NCI-H1436 treated with DMSO at 0.1 percent for 48 hours (cell line): ENCODE results near the gene DDX10.

Source experiments
- DNase-seq: peaks from one replicate; lab custom pipeline; 2025; lab: John Stamatoyannopoulos, UW

DDX10 gene

GRCh38 chr11:108873941-108874340 lies 209.1 kb downstream of the DDX10 start:
- DNase-seq: no peak

- DNase-seq: no peak
Observed at GRCh38 chr11:108875134-108875533, 210.3 kb downstream of the DDX10 start.

DNA sequence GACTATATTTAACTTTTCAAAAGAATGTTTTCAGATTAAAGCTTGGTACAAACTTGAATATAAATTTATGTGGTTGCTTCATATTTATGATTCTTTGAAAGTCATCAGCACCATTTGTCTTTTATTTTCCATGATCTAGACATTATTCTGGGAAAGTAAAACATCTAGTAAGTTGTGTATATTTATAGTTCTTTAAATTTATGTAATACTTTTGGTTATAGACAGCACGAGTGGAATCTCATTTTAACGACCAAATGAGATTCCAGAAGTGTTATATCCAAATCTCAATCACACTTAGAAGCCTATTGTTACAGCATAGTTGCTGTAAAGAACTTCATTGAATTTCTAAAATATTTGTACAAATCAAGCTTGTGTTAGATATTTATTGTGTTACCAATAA lies 212.3 kb downstream of the DDX10 start:
- DNase-seq: no peak

DNA sequence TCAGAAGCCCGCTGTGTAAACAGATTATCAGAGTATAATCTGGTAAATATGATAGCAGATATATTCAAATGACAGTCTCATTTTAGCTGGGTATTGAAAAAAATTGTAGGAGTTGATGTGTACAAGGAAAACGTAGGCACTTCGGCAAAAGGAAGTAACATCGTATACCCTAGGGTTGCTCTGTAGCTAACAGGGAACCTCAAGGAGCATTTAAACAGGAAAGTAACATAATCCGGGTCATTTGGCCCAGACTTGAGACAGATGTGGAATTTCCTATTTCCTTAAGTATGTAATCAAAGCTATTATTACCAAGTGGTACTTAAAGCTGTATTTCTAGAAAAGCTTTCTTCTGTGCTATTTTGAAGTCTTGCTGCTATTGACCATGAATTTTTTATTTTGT lies 215.6 kb downstream of the DDX10 start:
- no peak for DNase-seq

DNA sequence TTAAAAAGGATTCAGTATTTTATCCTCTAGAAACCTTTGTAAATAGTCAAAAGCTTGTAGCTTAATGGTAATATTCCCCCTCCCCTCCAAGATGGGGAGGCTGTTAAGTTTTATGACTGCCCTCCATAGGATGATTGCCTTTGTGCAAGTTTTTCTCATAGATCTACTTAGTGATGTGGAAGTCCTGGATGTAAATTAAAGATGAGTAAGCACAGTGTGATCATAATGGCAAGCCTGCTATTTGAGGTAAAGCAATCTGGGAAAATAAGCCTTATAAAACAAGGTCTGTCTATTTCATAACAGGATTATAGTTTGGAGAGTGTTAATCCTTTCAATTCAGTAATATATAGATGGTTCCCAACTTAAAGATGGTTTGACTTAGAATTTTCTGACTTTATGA lies 216.3 kb downstream of the DDX10 start:
- DNase-seq: no peak

- no peak for DNase-seq
Observed at GRCh38 chr11:108882211-108882831, 217.5 kb downstream of the DDX10 start.

- DNase-seq: no peak
Observed at GRCh38 chr11:108886005-108886659, 221.3 kb downstream of the DDX10 start.

GRCh38 chr11:108886660-108887009 lies 221.8 kb downstream of the DDX10 start:
- DNase-seq: no peak

DNA sequence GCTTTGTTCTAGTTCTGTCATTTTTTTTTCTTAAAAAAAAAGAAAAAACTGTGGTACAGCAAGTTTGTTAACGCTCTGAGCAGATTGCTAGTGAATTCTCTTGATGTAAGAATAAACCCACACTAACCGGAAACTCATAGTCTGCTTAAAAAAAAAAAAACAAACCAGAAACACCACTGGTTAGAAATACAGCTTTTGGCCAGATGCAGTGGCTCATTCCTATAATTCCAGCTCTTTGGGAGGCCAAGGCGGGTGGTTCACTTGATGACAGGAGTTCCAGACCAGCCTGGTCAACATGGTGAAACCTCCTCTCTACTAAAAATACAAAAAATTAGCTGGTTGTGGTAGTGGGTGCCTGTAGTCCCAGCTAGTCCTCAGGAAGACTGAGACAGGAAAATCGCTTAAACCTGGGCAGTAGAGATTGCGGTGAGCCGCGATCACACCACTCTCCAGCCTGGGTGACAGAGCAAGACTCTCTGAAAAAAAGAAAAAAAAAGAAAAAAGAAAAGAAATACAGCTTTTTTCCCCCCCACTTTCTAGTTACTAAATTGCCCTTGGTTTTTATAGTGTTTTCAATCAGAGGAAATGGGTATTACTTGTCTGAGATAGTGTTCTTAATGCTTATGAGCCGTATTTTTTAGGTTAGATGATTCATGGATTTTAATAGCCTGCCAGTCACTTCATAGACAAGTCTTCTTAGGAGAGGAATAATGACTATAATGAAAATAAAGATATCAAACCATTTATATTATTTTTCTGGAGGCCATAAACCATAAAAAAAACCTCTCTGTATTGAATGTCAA lies 222.8 kb downstream of the DDX10 start:
- DNase-seq: no peak

GRCh38 chr11:108890482-108891105 lies 225.7 kb downstream of the DDX10 start:
- DNase-seq: peak; percentile 21

DNA sequence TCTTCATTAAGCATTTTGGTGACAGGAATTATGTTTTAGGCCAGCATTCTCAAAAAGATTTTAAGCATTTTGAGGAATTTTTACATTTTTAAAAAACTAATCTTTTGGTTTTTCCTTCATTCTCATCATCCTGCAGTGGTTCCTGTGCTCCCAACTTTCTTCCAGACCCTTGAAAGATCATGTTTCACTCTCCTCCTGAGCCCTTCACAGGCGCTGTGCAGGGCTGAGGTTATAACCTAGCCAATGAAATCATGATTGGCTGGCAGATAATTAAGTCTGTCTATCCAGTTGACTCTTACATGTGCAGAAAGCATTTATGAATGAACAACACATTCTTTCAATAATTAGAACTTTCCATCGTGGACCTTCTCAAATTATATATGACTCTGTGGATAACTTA lies 226.3 kb downstream of the DDX10 start:
- no peak for DNase-seq

GRCh38 chr11:108891909-108892511 lies 227.1 kb downstream of the DDX10 start:
- DNase-seq: no peak

DNA sequence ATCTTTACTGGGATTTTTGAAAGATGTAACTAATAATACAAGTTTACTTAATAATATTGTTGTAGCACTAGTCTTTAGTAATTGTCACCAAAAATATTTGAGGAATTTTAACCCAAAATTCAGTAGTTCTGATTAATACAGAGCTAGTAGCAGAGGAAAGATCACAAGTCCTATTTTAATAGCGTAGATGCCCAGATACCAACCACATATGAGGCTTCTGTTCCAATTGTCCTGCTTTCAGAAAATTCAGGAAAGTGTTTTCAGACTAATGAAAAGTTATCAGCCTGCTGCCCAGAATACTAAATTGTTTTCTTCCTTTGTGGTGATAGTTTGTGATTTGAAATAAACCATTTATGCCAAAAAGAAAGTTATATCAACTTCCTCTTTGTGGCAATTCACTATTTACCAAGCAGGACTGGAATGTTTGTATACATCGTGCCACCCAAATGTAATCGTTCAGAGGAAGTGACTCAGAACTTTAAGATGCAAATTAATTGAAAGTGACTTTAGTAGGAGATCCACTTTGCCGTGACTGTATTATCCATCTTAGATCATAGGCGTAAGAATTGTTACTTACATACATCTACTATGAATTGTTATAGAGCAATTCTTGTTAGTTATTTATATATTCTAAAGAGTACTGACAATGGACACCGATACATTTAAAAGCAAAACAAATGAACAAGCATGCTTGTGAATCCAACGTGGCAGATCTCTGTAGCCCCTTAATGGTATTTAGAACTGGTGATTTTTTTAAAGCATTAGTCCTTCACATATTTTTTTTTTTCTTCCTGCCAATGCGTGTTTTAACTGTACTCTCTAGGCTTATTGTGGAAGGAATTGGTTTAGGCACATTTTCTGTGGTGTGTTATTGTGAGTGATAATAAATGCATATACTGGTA lies 231.0 kb downstream of the DDX10 start:
- DNase-seq: no peak

DNA sequence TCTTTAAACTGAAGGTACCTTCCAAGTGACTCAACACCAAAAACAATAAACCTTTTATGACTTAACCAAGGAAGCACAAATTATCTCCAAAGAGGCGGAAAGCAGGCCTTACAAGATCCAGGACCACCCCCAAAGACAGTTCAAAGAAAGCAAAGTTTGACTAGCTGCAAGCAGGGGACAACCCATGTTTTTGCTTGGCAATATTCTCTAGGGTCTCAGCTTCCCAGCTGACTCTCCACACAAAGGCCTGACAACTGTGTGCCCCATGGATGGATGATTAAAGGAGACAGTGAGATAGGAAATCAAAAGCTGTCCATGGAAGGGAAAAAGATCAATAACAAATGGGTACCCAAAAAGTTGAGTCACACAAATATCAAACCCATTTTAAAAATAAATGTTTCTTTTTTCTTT lies 232.2 kb downstream of the DDX10 start:
- no peak for DNase-seq

DNA sequence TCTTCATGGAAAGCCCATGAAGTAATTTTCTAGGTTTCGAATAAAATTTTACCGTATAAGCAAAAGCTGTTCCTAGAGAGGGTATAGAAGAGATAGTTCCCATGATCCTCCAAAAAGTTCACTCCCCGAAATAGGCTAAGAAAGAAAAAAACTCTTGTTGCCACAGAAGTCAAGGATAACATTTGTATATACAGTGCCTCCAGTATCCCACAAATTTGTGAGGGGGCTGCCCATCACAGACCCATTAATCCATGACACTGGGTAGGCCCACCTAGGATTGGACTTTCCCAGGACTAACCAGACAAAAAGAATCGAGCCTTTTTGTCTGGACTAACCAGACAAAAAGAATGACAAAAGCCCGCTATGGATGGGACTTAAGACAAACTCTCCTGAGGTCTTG lies 233.0 kb downstream of the DDX10 start:
- DNase-seq: no peak

- no peak for DNase-seq
Observed at GRCh38 chr11:108901359-108901758, 236.5 kb downstream of the DDX10 start.

- no peak for DNase-seq
Observed at GRCh38 chr11:108902027-108902469, 237.2 kb downstream of the DDX10 start.

- DNase-seq: no peak
Observed at GRCh38 chr11:108904480-108904879, 239.6 kb downstream of the DDX10 start.

GRCh38 chr11:108906329-108906728 lies 241.5 kb downstream of the DDX10 start:
- DNase-seq: no peak

DNA sequence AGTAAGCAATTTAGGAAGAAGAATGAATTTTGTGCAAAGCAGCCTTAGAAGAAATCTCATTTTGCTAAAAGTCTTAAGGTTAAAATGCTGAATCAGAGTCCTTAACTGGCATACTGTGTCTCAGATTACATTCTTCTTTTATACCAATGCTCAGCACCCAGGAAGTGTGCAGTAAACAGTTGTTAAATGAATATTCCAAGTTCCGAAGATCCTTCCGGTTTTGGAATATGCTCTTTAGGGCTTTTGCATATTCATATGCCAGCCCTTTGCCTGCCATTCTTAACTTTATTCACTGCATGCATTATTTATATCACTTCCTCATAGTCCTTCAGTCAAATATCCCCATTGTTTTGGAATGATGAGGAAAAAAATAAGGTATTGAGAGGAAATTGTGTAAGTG lies 242.0 kb downstream of the DDX10 start:
- no peak for DNase-seq

DNA sequence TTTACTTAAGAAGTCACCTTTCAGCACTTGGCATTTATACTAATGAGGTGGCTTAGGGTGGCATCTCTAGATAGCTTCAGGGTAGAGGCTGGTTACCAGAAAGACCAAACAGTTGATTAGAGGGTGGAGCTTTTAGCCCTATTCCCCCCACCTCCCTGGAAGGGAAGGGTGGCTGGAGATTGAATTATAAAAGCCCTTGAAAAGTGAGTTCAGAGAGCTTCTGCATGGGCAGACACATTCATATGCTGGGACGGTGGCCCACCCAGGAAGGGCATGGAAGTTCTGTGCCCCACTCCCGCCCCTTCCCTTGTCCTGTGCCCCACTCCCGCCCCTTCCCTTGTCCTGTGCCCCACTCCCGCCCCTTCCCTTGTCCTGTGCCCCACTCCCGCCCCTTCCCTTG lies 244.2 kb downstream of the DDX10 start:
- no peak for DNase-seq
